GM23248 (cell line): ENCODE results near the gene RNF31. TPM values are rescaled to one million over a fixed set of nuclear protein-coding genes. Genes with fewer than 3 reads are reported as not detected.

Experiments
- DNase-seq: peaks from one replicate; pipeline ENCODE4 v3.0.0-alpha.2; 2015
- H2AFZ ChIP-seq: fragments of 200-600 bp; sonication (generic); 2 replicates; pipeline ENCODE4 v1.6.1; 2016; ENCODE audit warnings: antibody characterized with exemption
- H3F3A ChIP-seq: fragments of 200-600 bp; sonication (generic); 2 replicates; pipeline ENCODE4 v1.6.1; 2016; ENCODE audit warnings: mild to moderate bottlenecking, antibody characterized with exemption, mixed run types; ENCODE audit not compliant: insufficient read depth
- H3K27ac ChIP-seq: fragments of 200-600 bp; sonication (generic); 2 replicates; pipeline ENCODE4 v1.5.1; 2016; ENCODE audit warnings: mild to moderate bottlenecking
- H3K27me3 ChIP-seq: fragments of 200-600 bp; sonication (generic); replicated peaks from 2 replicates; pipeline ENCODE4 v1.6.1; 2016; ENCODE audit warnings: mild to moderate bottlenecking; ENCODE audit not compliant: insufficient read depth
- H3K36me3 ChIP-seq: fragments of 200-600 bp; sonication (generic); 2 replicates; pipeline ENCODE4 v1.6.1; 2016; ENCODE audit warnings: low read depth, mild to moderate bottlenecking
- H3K4me1 ChIP-seq: fragments of 200-600 bp; sonication (generic); 2 replicates; pipeline ENCODE4 v1.6.1; 2016; ENCODE audit warnings: mild to moderate bottlenecking; ENCODE audit not compliant: insufficient read depth
- H3K4me2 ChIP-seq: fragments of 200-600 bp; sonication (generic); one replicate; pipeline ENCODE4 v1.6.1; 2016; ENCODE audit warnings: mild to moderate bottlenecking; ENCODE audit not compliant: unreplicated experiment
- H3K4me3 ChIP-seq: fragments of 200-600 bp; sonication (generic); 2 replicates; pipeline ENCODE4 v1.5.1; 2016; ENCODE audit warnings: mild to moderate bottlenecking
- H3K79me2 ChIP-seq: fragments of 200-600 bp; sonication (generic); 2 replicates; pipeline ENCODE4 v1.6.1; 2016; ENCODE audit warnings: mild to moderate bottlenecking; ENCODE audit not compliant: insufficient read depth
- H3K9ac ChIP-seq: fragments of 200-600 bp; sonication (generic); 2 replicates; pipeline ENCODE4 v1.6.1; 2016; ENCODE audit warnings: mild to moderate bottlenecking
- H3K9me2 ChIP-seq: fragments of 200-600 bp; sonication (generic); 2 replicates; pipeline ENCODE4 v1.6.1; 2016; ENCODE audit warnings: mixed run types, mild to moderate bottlenecking, moderate library complexity; ENCODE audit not compliant: insufficient read depth
- H3K9me3 ChIP-seq: fragments of 200-600 bp; sonication (generic); one replicate; pipeline ENCODE4 v1.6.1; 2017; ENCODE audit warnings: low read depth
- H4K20me1 ChIP-seq: fragments of 200-600 bp; sonication (generic); 2 replicates; pipeline ENCODE4 v1.6.0; 2016; ENCODE audit not compliant: insufficient read depth
- EZH2 ChIP-seq: fragments of 200-600 bp; sonication (generic); IDR thresholded peaks from 2 replicates; pipeline ENCODE4 v1.6.1; 2018; ENCODE audit warnings: antibody characterized with exemption, mild to moderate bottlenecking; ENCODE audit not compliant: insufficient read depth, poor library complexity, severe bottlenecking
- EZH2phosphoT487 ChIP-seq: fragments of 200-600 bp; sonication (generic); IDR thresholded peaks from 2 replicates; pipeline ENCODE4 v1.6.1; 2018; ENCODE audit warnings: antibody characterized with exemption, moderate library complexity, mild to moderate bottlenecking, low read depth; ENCODE audit not compliant: insufficient read depth
- WGBS, 2 experiments: methylation state at CpG; one replicate each; pipeline ENCODE4 v1.1.6; 2015 to 2017; ENCODE audit warnings: low lambda C conversion rate in 2 of 2, low coverage in 1 of 2; ENCODE audit errors: missing lambda C conversion rate in 2 of 2; 5-methylcytosine and 5-hydroxymethylcytosine counted together
- in situ Hi-C: fragments of 300-500 bp; cut with MboI; formaldehyde crosslinking; loops from 2 replicates; pipeline ENCODE4 v1.15.0; 2020
- polyA plus RNA-seq: library from polyadenylated mRNA; unstranded; fragments of >200 nt; fragmentation: Nextera tagmentation; extraction: Ambion mirVana; gene quantifications from 2 replicates; pipeline ENCODE4 v1.2.1, GENCODE V29; 2016
- total RNA-seq: library from RNA; depleted of rRNA; stranded (reverse); fragments of >200 nt; shearing (Covaris generic); gene quantifications from 2 replicates; pipeline ENCODE4 v1.2.3, GENCODE V29; 2014

RNF31 gene
- total and polyA plus RNA-seq, 2 experiments from 2014 or later = 29.4 to 40.3 TPM

GRCh38 chr14:24160499-24160849 is 13.2 kb downstream of the RNF31 start:
- no peaks in the 10 kb centered on the region for H3K9me3 ChIP-seq
- H3K79me2 ChIP-seq = peaks cover 30% of the 10 kb centered on the region
- H2AFZ ChIP-seq = no peak overlapping the region
- TF ChIP-seq EZH2 = no peak
- TF ChIP-seq EZH2phosphoT487 = no peak
- H3K4me1 ChIP-seq = peaks cover 5% of the 10 kb centered on the region
- H3K27ac ChIP-seq = no peak overlapping the region
- H4K20me1 ChIP-seq = no peaks in the 10 kb centered on the region
- peaks cover 30% of the 10 kb centered on the region; the same call in 1 of the 2 replicates for H3F3A ChIP-seq
- in situ Hi-C loops = no loop called here
- no peaks in the 10 kb centered on the region for H3K9me2 ChIP-seq
- DNase-seq = no peak
- peaks cover 35% of the 10 kb centered on the region; the same call in 1 of the 2 replicates for H3K36me3 ChIP-seq
- H3K27me3 ChIP-seq = no peaks in the 10 kb centered on the region
- WGBS, 2 experiments = 97 to 100% methylated on average over 4 of the region's 4 CpGs
- H3K9ac ChIP-seq = no peak overlapping the region; the same call in 1 of the 2 replicates
- no peak overlapping the region for H3K4me2 ChIP-seq
- H3K4me3 ChIP-seq = no peak overlapping the region

DNA sequence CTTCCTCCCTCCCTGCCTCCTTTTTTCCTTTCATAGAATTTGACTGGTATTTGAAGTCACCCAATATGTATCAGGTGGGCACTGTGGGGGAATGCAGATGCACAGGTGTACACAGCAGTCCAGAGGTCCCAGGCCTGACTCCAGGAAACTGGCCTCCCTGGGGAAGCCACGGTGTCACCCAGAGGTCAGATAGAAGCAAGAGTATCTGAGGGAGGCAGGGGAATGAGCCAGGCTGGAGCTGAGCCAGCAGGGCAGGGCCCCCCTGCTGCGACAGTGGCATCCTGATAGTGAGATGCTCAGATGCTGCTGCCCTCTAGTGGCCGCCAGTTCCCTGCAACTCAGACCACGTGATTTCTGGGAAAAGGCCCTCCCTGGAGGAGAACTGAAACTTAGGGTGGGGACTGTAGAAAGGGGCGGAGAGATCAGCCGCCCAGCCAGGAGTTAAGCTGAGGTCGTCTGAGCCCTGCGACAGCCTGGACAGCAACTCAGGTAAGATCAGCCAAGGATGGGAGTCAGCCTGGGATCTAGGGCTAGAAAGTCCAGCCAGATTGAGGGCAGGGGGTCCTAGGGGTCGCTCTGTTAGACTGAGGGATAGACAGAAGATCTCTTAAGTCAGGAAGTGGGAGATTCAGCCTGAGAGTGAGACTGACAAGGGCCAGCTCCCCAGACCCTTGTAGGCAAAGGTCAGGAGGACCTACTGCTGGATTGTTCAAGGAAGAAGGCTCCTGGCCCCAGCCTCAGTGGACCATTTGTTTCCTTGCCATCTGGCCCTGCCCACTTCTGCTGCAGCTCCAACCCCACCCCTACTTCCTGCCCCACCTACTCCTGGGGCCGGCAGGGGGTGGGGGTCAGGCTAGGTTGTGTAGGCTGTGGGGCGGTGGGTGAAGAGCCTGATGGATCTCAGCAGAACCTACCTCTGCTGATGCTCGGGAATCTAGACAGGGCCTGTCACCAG is 13.8 kb downstream of the RNF31 start, which contains the start of gene IRF9:
IRF9 (plus strand) TSS at position 416 of the 955 bp plus-strand sequence. CDS start 880 bp downstream, outside the sequence.
- TF ChIP-seq EZH2phosphoT487 = no peak
- TF ChIP-seq EZH2 = no peak
- in situ Hi-C loops = no loop called here

DNA sequence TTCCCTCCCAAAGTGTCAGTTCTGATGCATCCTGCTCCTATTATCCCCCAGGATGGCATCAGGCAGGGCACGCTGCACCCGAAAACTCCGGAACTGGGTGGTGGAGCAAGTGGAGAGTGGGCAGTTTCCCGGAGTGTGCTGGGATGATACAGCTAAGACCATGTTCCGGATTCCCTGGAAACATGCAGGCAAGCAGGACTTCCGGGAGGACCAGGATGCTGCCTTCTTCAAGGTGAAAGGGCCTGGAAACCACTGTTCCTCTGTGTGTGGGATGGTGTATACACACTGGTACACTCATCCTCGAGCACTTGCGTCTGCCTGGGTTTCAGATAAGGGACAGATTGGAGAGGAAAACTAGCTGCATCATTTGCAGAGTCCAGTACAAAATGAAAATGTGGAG is 14.8 kb downstream of the RNF31 start:
- Histone ChIP-seq H3F3A (peaks cover 26% of the 10 kb centered on the region), H3K79me2 (peaks cover 30% of the 10 kb centered on the region), H3K27me3 (no peaks in the 10 kb centered on the region), H3K36me3 (peaks cover 36% of the 10 kb centered on the region), H3K4me2 (peak overlapping the region; percentile 94), H4K20me1 (no peaks in the 10 kb centered on the region), H3K4me3 (peak overlapping the region; percentile 92), H3K9ac (peak overlapping the region; percentile 88), H3K9me3 (no peaks in the 10 kb centered on the region), H2AFZ (peak overlapping the region; percentile 53; the same call in 1 of the 2 replicates), H3K4me1 (peaks cover 5% of the 10 kb centered on the region), H3K27ac (peak overlapping the region; percentile 67), H3K9me2 (no peaks in the 10 kb centered on the region)
- DNase-seq = peak; percentile 67
- TF ChIP-seq EZH2 = no peak
- no peak for TF ChIP-seq EZH2phosphoT487
- 20 to 21% methylated on average over 8 of the region's 8 CpGs for whole genome bisulfite sequencing, 2 experiments
- in situ Hi-C loops = no loop called here

More for the DNA sequence above, 13.8 kb downstream of the RNF31 start, which contains the start of gene IRF9:
- WGBS, 2 experiments = 1 to 5% methylated on average over 12 of the region's 12 CpGs
- Histone ChIP-seq H3K9me3 (no peaks in the 10 kb centered on the region), H3K9me2 (no peaks in the 10 kb centered on the region), H3K4me3 (peak within 1 kb of the TSS; percentile 92), H3K36me3 (peaks cover 30% of the 10 kb centered on the region), H3K27ac (peak within 1 kb of the TSS; percentile 67), H2AFZ (peak within 1 kb of the TSS; percentile 53; the same call in 1 of the 2 replicates), H3K9ac (peak within 1 kb of the TSS; percentile 88), H3K79me2 (peaks cover 30% of the 10 kb centered on the region), H4K20me1 (no peaks in the 10 kb centered on the region), H3K4me2 (peak within 1 kb of the TSS; percentile 94), H3K27me3 (no peaks in the 10 kb centered on the region), H3K4me1 (peaks cover 5% of the 10 kb centered on the region), H3F3A (peaks cover 30% of the 10 kb centered on the region; the same call in 1 of the 2 replicates)
- peak; percentile 92 for DNase-seq

DNA sequence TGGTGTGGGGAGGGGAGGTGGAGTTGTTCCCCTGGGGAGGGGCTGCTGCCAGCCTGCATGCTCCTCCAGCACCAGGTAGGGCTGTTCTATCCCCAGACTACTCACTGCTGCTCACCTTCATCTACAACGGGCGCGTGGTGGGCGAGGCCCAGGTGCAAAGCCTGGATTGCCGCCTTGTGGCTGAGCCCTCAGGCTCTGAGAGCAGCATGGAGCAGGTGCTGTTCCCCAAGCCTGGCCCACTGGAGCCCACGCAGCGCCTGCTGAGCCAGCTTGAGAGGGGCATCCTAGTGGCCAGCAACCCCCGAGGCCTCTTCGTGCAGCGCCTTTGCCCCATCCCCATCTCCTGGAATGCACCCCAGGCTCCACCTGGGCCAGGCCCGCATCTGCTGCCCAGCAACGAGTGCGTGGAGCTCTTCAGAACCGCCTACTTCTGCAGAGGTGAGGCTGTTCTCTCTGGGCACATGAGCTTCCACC is 17.3 kb downstream of the RNF31 start:
- WGBS, 2 experiments = 95 to 98% methylated on average over 14 of the region's 14 CpGs
- no peaks in the 10 kb centered on the region for H3K9me3 ChIP-seq
- no peak overlapping the region for H3K9ac ChIP-seq
- in situ Hi-C loops = no loop called here
- H3K4me1 ChIP-seq = peaks cover 5% of the 10 kb centered on the region
- no peaks in the 10 kb centered on the region for H3K27me3 ChIP-seq
- peaks cover 43% of the 10 kb centered on the region for H3K36me3 ChIP-seq
- no peaks in the 10 kb centered on the region for H3K9me2 ChIP-seq
- H3K27ac ChIP-seq = no peak overlapping the region
- H3K79me2 ChIP-seq = peaks cover 30% of the 10 kb centered on the region
- no peak for TF ChIP-seq EZH2phosphoT487
- no peak for TF ChIP-seq EZH2
- no peaks in the 10 kb centered on the region for H4K20me1 ChIP-seq
- H2AFZ ChIP-seq = no peak overlapping the region
- no peak overlapping the region for H3K4me2 ChIP-seq
- H3F3A ChIP-seq = peaks cover 20% of the 10 kb centered on the region
- H3K4me3 ChIP-seq = no peak overlapping the region
- no peak for DNase-seq
